Erythroblast (primary cell): ENCODE measurements around the gene FCHO2.

Experiments used
- GATA1 ChIP-seq: IDR thresholded peaks from 2 replicates; pipeline ENCODE4 v1.6.1; 2011; ENCODE audit warnings: low read depth, mild to moderate bottlenecking, control low read depth, low read length, moderate library complexity
- POLR2A ChIP-seq: IDR thresholded peaks from 2 replicates; pipeline ENCODE4 v1.6.1; 2011; ENCODE audit warnings: mild to moderate bottlenecking, low read length

- TF ChIP-seq POLR2A: no peak
- no peak for TF ChIP-seq GATA1
Measured at GRCh38 chr5:72949481-72949880, 6.4 kb upstream of the FCHO2 start.
